IMR-90 (cell line): ENCODE data around the gene TBL3. TPM values are rescaled to one million over a fixed set of nuclear protein-coding genes. Genes with fewer than 3 reads are reported as not detected.

ENCODE experiments used
- ATAC-seq: fragments of 200-7000 bp; cut with Tn5 transposase; 2 replicates; pipeline ENCODE4 v1.9.1; 2020; ENCODE audit warnings: low read depth, mild to moderate bottlenecking, moderate library complexity
- BruUV-seq: library from RNA; stranded (reverse); fragments of 400-500 nt; replicated peaks from 2 replicates; lab custom pipeline; 2021; lab: Mats Ljungman, UMichigan
- CTCF ChIA-PET: fragments of 300-600 bp; formaldehyde crosslinking; extraction: SDS; loops from one replicate; lab custom pipeline; 2021; ENCODE audit warnings: antibody characterized with exemption; lab: Yijun Ruan, JAX
- POLR2A ChIA-PET: fragments of 300-600 bp; sonication (Branson Sonifier 250); formaldehyde crosslinking; loops from one replicate; lab custom pipeline; 2022; ENCODE audit warnings: antibody characterized with exemption; ENCODE audit not compliant: unreplicated experiment; lab: Charles Lee
- DNase-seq: peaks from one replicate; pipeline ENCODE4 v3.0.0; 2013
- H2AFZ ChIP-seq: replicated peaks from 2 replicates; pipeline ENCODE3; 2013; ENCODE audit warnings: low read length, mild to moderate bottlenecking; ENCODE audit not compliant: poor library complexity
- H2AK5ac ChIP-seq: 2 replicates; pipeline ENCODE4 v1.6.1; 2013; ENCODE audit warnings: low read depth, low read length, inconsistent platforms
- H2AK9ac ChIP-seq: replicated peaks from 2 replicates; pipeline ENCODE3; 2013; ENCODE audit warnings: mild to moderate bottlenecking, low read depth, low read length, moderate library complexity; ENCODE audit not compliant: poor library complexity
- H2BK120ac ChIP-seq: 2 replicates; pipeline ENCODE4 v1.6.1; 2013; ENCODE audit warnings: low read depth, low read length, inconsistent platforms
- H2BK15ac ChIP-seq: 3 replicates; pipeline ENCODE4 v1.6.1; 2013; ENCODE audit warnings: low read depth, low read length, inconsistent platforms
- H2BK20ac ChIP-seq: 2 replicates; pipeline ENCODE4 v1.6.1; 2013; ENCODE audit warnings: low read depth, mild to moderate bottlenecking, inconsistent platforms, low read length, moderate library complexity
- H2BK5ac ChIP-seq: 2 replicates; pipeline ENCODE4 v1.6.1; 2013; ENCODE audit warnings: mild to moderate bottlenecking, low read depth, low read length, inconsistent platforms; ENCODE audit not compliant: poor library complexity, severe bottlenecking
- H3K14ac ChIP-seq: replicated peaks from 2 replicates; pipeline ENCODE4 v1.6.1; 2013; ENCODE audit warnings: low read depth, low read length, inconsistent platforms
- H3K18ac ChIP-seq: 2 replicates; pipeline ENCODE4 v1.6.1; 2013; ENCODE audit warnings: low read depth, low read length, control low read depth
- H3K23ac ChIP-seq: 2 replicates; pipeline ENCODE4 v1.6.1; 2013; ENCODE audit warnings: low read depth, low read length, inconsistent platforms
- H3K27ac ChIP-seq: 2 replicates; pipeline ENCODE4 v1.5.1; 2013; ENCODE audit warnings: mild to moderate bottlenecking, control low read depth, low read length; ENCODE audit not compliant: insufficient read depth
- H3K27me3 ChIP-seq: 2 replicates; pipeline ENCODE4 v1.6.1; 2013; ENCODE audit warnings: low read length; ENCODE audit not compliant: control insufficient read depth, insufficient read depth
- H3K36me3 ChIP-seq: 2 replicates; pipeline ENCODE4 v1.6.1; 2013; ENCODE audit warnings: low read length, mixed read lengths; ENCODE audit not compliant: control insufficient read depth, insufficient read depth
- H3K4ac ChIP-seq: 2 replicates; pipeline ENCODE4 v1.6.1; 2013; ENCODE audit warnings: low read depth, low read length, inconsistent platforms
- H3K4me1 ChIP-seq: 2 replicates; pipeline ENCODE4 v1.6.1; 2013; ENCODE audit warnings: low read length, mixed read lengths; ENCODE audit not compliant: control insufficient read depth, insufficient read depth
- H3K4me2 ChIP-seq: 2 replicates; pipeline ENCODE4 v1.6.1; 2013; ENCODE audit warnings: low read depth, mild to moderate bottlenecking, control low read depth, low read length, moderate library complexity
- H3K4me3 ChIP-seq: 2 replicates; pipeline ENCODE4 v1.5.1; 2013; ENCODE audit warnings: low read depth, mild to moderate bottlenecking, control low read depth, low read length, moderate library complexity; ENCODE audit not compliant: insufficient read depth
- H3K56ac ChIP-seq: 2 replicates; pipeline ENCODE4 v1.6.1; 2013; ENCODE audit warnings: low read length, inconsistent platforms; ENCODE audit not compliant: insufficient read depth; ENCODE audit errors: extremely low read depth
- H3K79me1 ChIP-seq, 2 experiments: 2 replicates each; pipeline ENCODE4 v1.6.1; 2013; ENCODE audit warnings: low read length in 2 of 2, inconsistent platforms in 1 of 2, low read depth in 1 of 2
- H3K9ac ChIP-seq: 2 replicates; pipeline ENCODE4 v1.6.1; 2013; ENCODE audit warnings: low read depth, low read length, control low read depth
- H3K9me1 ChIP-seq: 2 replicates; pipeline ENCODE4 v1.6.1; 2013; ENCODE audit warnings: low read length, inconsistent platforms; ENCODE audit not compliant: insufficient read depth
- H3K9me3 ChIP-seq: 2 replicates; pipeline ENCODE4 v1.6.1; 2013; ENCODE audit warnings: low read length; ENCODE audit not compliant: control insufficient read depth, insufficient read depth
- H4K20me1 ChIP-seq: 2 replicates; pipeline ENCODE4 v1.6.1; 2013; ENCODE audit warnings: low read length, inconsistent platforms; ENCODE audit not compliant: insufficient read depth
- H4K5ac ChIP-seq: 2 replicates; pipeline ENCODE4 v1.6.1; 2013; ENCODE audit warnings: mild to moderate bottlenecking, low read depth, low read length, control low read depth
- H4K8ac ChIP-seq, 2 experiments: 2 replicates each; pipeline ENCODE4 v1.6.1; 2013; ENCODE audit warnings: low read depth in 2 of 2, low read length in 2 of 2, control low read depth in 1 of 2, inconsistent platforms in 1 of 2
- H4K91ac ChIP-seq: 2 replicates; pipeline ENCODE4 v1.6.1; 2013; ENCODE audit warnings: low read depth, low read length, inconsistent platforms; ENCODE audit not compliant: insufficient read depth
- BHLHE40 ChIP-seq: fragments of 150-350 bp; IDR thresholded peaks from 2 replicates; pipeline ENCODE4 v1.6.1; 2016; ENCODE audit warnings: mild to moderate bottlenecking, low read depth, low read length
- CEBPB ChIP-seq: IDR thresholded peaks from 2 replicates; pipeline ENCODE4 v1.6.1; 2012; ENCODE audit warnings: low read depth, low read length, improper control_type of control experiment
- CHD1 ChIP-seq: IDR thresholded peaks from 2 replicates; pipeline ENCODE4 v1.6.1; 2012; ENCODE audit warnings: low read depth, low read length, improper control_type of control experiment
- CTCF ChIP-seq: conservative IDR thresholded peaks from 2 replicates; pipeline ENCODE4 v1.5.1; 2012; ENCODE audit warnings: mild to moderate bottlenecking, low read depth, low read length, improper control_type of control experiment
- FOS ChIP-seq: fragments of 150-350 bp; IDR thresholded peaks from 2 replicates; pipeline ENCODE4 v1.6.1; 2016; ENCODE audit warnings: low read depth, low read length
- MAFK ChIP-seq: IDR thresholded peaks from 2 replicates; pipeline ENCODE4 v1.6.1; 2012; ENCODE audit warnings: low read depth, low read length, improper control_type of control experiment
- MAZ ChIP-seq: IDR thresholded peaks from 2 replicates; pipeline ENCODE4 v1.6.1; 2012; ENCODE audit warnings: low read depth, mild to moderate bottlenecking, low read length, improper control_type of control experiment, moderate library complexity, borderline replicate concordance
- MXI1 ChIP-seq: IDR thresholded peaks from 2 replicates; pipeline ENCODE4 v1.6.1; 2012; ENCODE audit warnings: low read depth, mild to moderate bottlenecking, low read length, moderate library complexity, borderline replicate concordance
- NFE2L2 ChIP-seq: fragments of 150-350 bp; IDR thresholded peaks from 2 replicates; pipeline ENCODE4 v1.6.1; 2016; ENCODE audit warnings: low read depth, mild to moderate bottlenecking, low read length
- RAD21 ChIP-seq: IDR thresholded peaks from 2 replicates; pipeline ENCODE4 v1.6.1; 2012; ENCODE audit warnings: low read length, improper control_type of control experiment
- RCOR1 ChIP-seq: IDR thresholded peaks from 2 replicates; pipeline ENCODE4 v1.6.1; 2012; ENCODE audit warnings: mild to moderate bottlenecking, low read length, improper control_type of control experiment; ENCODE audit not compliant: insufficient replicate concordance
- RFX5 ChIP-seq: IDR thresholded peaks from 2 replicates; pipeline ENCODE4 v1.8.0; 2012; ENCODE audit warnings: low read depth, mild to moderate bottlenecking, low read length, moderate library complexity
- SMC3 ChIP-seq: fragments of 150-350 bp; IDR thresholded peaks from 2 replicates; pipeline ENCODE4 v1.6.1; 2016; ENCODE audit warnings: low read depth, mild to moderate bottlenecking, antibody characterized with exemption, low read length, moderate library complexity
- WGBS, 2 experiments: methylation state at CpG; one replicate each; pipeline versions ENCODE4 v1.1.5 to v1.1.7; 2013; ENCODE audit warnings: missing lambda C conversion rate in 2 of 2; ENCODE audit not compliant: insufficient read length in 1 of 2; ENCODE audit errors: extremely low coverage in 2 of 2; 5-methylcytosine and 5-hydroxymethylcytosine counted together
- dilution Hi-C: fragments of 300-500 bp; cut with HindIII; formaldehyde crosslinking; loops from one replicate; pipeline ENCODE4 v1.14.3; 2018; ENCODE audit warnings: low sequenced_read_pairs; ENCODE audit not compliant: unreplicated experiment
- in situ Hi-C: fragments of 300-500 bp; cut with MboI; formaldehyde crosslinking; loops from 3 replicates; pipeline ENCODE4 v1.14.3; 2019; ENCODE audit warnings: low sequenced_read_pairs, inconsistent platforms, mixed read lengths
- intact Hi-C: fragments of 100-400 bp; cut with micrococcal nuclease; formaldehyde crosslinking; loops from 2 replicates; pipeline ENCODE4 v1.10.0; 2022
- polyA plus RNA-seq, 3 experiments: library from polyadenylated mRNA; depleted of rRNA; stranded (reverse); fragments of >200 nt; gene quantifications; 2 replicates each; pipeline ENCODE4 v1.2.3, GENCODE V29; 2012; ENCODE audit warnings: low replicate concordance in 1 of 3
- total RNA-seq: library from RNA; depleted of rRNA; stranded (reverse); fragments of >200 nt; gene quantifications from 2 replicates; pipeline ENCODE4 v1.2.3, GENCODE V29; 2012
- TF ChIP-seq, protein P1 (sequence below): fragments of 150-350 bp; IDR thresholded peaks from 2 replicates; pipeline ENCODE4 v1.6.1; 2016; ENCODE audit warnings: low read depth, mild to moderate bottlenecking, low read length, moderate library complexity, borderline replicate concordance

Gene TBL3
- total and polyA plus RNA-seq, 2 of the 4 experiments (the other 2 are of a cell fraction), result 38.5 to 60.8 TPM

DNA sequence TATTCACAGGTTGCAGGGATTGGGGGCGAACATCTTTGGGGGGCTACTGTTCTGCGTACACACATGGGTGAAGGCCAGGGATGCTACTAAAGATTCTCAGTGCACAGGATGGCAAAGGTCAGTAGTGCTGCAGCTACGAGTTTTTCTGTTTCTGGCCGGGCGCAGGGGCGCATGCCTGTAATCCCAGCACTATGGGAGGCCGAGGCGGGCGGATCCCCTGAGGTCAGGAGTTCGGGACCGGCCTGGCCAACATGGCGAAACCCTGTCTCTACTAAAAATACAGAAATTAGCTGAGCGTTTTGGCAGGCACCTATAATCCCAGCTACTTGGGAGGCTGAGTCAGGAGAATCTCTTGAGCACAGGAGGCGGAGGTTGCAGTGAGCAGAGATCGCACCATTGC lies 41.7 kb downstream of the TBL3 start:
- peaks cover 6% of the 10 kb centered on the region for H4K20me1 ChIP-seq
- H3K4ac ChIP-seq, result no peak overlapping the region
- no peaks in the 10 kb centered on the region for H3K9me3 ChIP-seq
- no peaks in the 10 kb centered on the region for H3K27me3 ChIP-seq
- ChIA-PET CTCF (interaction anchor here (1.7 kb wide), 1 partner anchor 10 kb away, joined by 8 read pairs; no protein-coding TSS in a partner anchor), POLR2A (no interaction called here)
- no peak overlapping the region for H2AK5ac ChIP-seq
- H3K4me1 ChIP-seq, result peaks cover 10% of the 10 kb centered on the region
- H3K79me1 ChIP-seq, result peaks cover 9 to 19% of the 10 kb centered on the region in 2 experiments; a peak in 3 of 4 replicates
- H2BK5ac ChIP-seq, result no peak overlapping the region
- no peak overlapping the region for H4K91ac ChIP-seq
- peaks cover 6% of the 10 kb centered on the region for H3K9me1 ChIP-seq
- H4K5ac ChIP-seq, result no peak overlapping the region
- no peaks in the 10 kb centered on the region for H3K36me3 ChIP-seq
- H2AK9ac ChIP-seq, result no peak overlapping the region
- DNase-seq (no peak), ATAC-seq (no peak)
- no peak overlapping the region for H3K27ac ChIP-seq
- H2BK15ac ChIP-seq, result no peak overlapping the region
- in situ Hi-C loops (no loop called here), intact Hi-C loops (no loop called here), dilution Hi-C loops (no loop called here)
- no peak overlapping the region for H2BK20ac ChIP-seq
- H3K56ac ChIP-seq, result no peak overlapping the region
- H3K23ac ChIP-seq, result no peak overlapping the region
- no peak overlapping the region for H3K14ac ChIP-seq
- no peak overlapping the region for H2BK120ac ChIP-seq
- H3K4me3 ChIP-seq, result no peak overlapping the region
- 93% methylated on average over 6 of the region's 15 CpGs; no CpG with 5 or more reads in 1 of the 2 experiments for WGBS, 2 experiments
- no peak overlapping the region for H3K9ac ChIP-seq
- no peak for TF ChIP-seq MAZ
- no peak for TF ChIP-seq MXI1
- no peak for TF ChIP-seq CTCF
- TF ChIP-seq RCOR1, result no peak
- no peak for TF ChIP-seq RFX5
- TF ChIP-seq MAFK, result no peak
- no peak for TF ChIP-seq RAD21
- TF ChIP-seq CHD1, result no peak
- no peak for TF ChIP-seq CEBPB
- TF ChIP-seq, protein P1, sequence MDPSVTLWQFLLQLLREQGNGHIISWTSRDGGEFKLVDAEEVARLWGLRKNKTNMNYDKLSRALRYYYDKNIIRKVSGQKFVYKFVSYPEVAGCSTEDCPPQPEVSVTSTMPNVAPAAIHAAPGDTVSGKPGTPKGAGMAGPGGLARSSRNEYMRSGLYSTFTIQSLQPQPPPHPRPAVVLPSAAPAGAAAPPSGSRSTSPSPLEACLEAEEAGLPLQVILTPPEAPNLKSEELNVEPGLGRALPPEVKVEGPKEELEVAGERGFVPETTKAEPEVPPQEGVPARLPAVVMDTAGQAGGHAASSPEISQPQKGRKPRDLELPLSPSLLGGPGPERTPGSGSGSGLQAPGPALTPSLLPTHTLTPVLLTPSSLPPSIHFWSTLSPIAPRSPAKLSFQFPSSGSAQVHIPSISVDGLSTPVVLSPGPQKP, result no peak
- TF ChIP-seq BHLHE40, result no peak
- no peak for TF ChIP-seq SMC3
- TF ChIP-seq FOS, result no peak
- no peak for TF ChIP-seq NFE2L2
- H3K4me2 ChIP-seq, result no peak overlapping the region
- no peak overlapping the region for H2AFZ ChIP-seq
- no peak overlapping the region for H3K18ac ChIP-seq
- BruUV-seq, result no TSS peak
- H4K8ac ChIP-seq, result no peak overlapping the region
